ENCODE measurements around the gene SLC22A23.

DNA sequence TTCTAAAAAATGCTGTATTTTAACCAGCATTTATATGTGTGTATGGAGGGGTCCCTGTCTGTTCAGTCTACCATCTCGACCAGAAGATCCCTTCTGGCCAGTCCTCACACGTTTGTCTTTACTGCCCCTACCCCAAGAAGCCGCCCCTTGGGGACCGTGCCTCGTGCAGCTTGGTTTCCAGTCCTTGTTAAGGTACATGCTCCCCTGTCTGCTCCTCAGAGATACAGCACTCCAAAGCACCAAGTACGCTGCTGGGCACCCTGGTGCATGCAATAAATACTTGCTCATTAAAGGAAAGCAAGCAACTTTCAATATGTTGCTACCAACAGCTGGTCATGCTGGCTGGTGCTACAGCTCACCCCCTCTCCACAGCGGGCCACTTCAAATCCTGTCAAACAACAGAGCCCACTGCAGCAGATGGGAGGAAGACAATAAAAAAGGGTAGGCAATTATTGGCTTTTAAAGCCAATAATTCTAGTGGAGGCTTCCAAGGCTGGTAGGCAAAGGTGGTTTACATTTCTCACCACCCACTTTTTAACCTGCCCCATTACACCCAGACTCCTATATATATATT, 136.5 kb downstream of the SLC22A23 start:
- TF ChIP-seq, protein P1, sequence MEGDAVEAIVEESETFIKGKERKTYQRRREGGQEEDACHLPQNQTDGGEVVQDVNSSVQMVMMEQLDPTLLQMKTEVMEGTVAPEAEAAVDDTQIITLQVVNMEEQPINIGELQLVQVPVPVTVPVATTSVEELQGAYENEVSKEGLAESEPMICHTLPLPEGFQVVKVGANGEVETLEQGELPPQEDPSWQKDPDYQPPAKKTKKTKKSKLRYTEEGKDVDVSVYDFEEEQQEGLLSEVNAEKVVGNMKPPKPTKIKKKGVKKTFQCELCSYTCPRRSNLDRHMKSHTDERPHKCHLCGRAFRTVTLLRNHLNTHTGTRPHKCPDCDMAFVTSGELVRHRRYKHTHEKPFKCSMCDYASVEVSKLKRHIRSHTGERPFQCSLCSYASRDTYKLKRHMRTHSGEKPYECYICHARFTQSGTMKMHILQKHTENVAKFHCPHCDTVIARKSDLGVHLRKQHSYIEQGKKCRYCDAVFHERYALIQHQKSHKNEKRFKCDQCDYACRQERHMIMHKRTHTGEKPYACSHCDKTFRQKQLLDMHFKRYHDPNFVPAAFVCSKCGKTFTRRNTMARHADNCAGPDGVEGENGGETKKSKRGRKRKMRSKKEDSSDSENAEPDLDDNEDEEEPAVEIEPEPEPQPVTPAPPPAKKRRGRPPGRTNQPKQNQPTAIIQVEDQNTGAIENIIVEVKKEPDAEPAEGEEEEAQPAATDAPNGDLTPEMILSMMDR (IDR thresholded peaks at IDR 0.05; ENCODE audit: borderline replicate concordance, extremely low read depth, low read length, poor library complexity, severe bottlenecking): no peak
- TF ChIP-seq EZH2 (IDR thresholded peaks at IDR 0.05; ENCODE audit: borderline replicate concordance, low read depth, low read length, severe bottlenecking): no peak

All from DND-41 (cell line).